H1 (cell line): ENCODE results near the gene CSF1. TPM values are rescaled to one million over a fixed set of nuclear protein-coding genes. Genes with fewer than 3 reads are reported as not detected.
A peak's percentile ranks its signal among the peaks of the same experiment; 100 is the strongest.

Experiments used
- CTCF ChIA-PET: fragments of 300-600 bp; sonication (Branson Sonifier 250); formaldehyde crosslinking; loops from one replicate; lab custom pipeline; 2021; ENCODE audit not compliant: partially characterized antibody; lab: Charles Lee
- POLR2A ChIA-PET: fragments of 300-600 bp; sonication (Branson Sonifier 250); formaldehyde crosslinking; loops from one replicate; lab custom pipeline; 2021; ENCODE audit warnings: inconsistent platforms; ENCODE audit not compliant: partially characterized antibody; lab: Charles Lee
- DNase-seq, 2 experiments: peaks; one replicate each; pipeline versions ENCODE4 v3.0.0 to v3.0.0-alpha.2; 2010 to 2022; ENCODE audit warnings: low spot score in 2 of 2, low read depth in 1 of 2, mixed read lengths in 1 of 2
- FAIRE-seq: peaks from 2 replicates; lab custom pipeline; 2011; peaks lifted over from hg19 to GRCh38; lab: Jason Lieb, UNC
- H2AFZ ChIP-seq: 2 replicates; pipeline ENCODE4 v1.8.1; 2012; ENCODE audit warnings: low read length, inconsistent platforms
- H2AK5ac ChIP-seq: 2 replicates; pipeline ENCODE4 v1.6.1; 2013; ENCODE audit warnings: low read depth, low read length
- H2BK120ac ChIP-seq: replicated peaks from 2 replicates; pipeline ENCODE3; 2013; ENCODE audit warnings: low read depth, low read length, inconsistent platforms
- H2BK12ac ChIP-seq: 2 replicates; pipeline ENCODE4 v1.6.1; 2013; ENCODE audit warnings: low read depth, low read length
- H2BK15ac ChIP-seq: 2 replicates; pipeline ENCODE4 v1.6.1; 2013; ENCODE audit warnings: low read length
- H2BK20ac ChIP-seq: 2 replicates; pipeline ENCODE4 v1.6.1; 2013; ENCODE audit warnings: low read length
- H2BK5ac ChIP-seq: 2 replicates; pipeline ENCODE4 v1.6.1; 2013; ENCODE audit warnings: low read depth, low read length
- H3K14ac ChIP-seq: 2 replicates; pipeline ENCODE4 v1.6.1; 2013; ENCODE audit warnings: inconsistent platforms; ENCODE audit not compliant: insufficient read length
- H3K18ac ChIP-seq: 2 replicates; pipeline ENCODE4 v1.6.1; 2013; ENCODE audit warnings: low read length; ENCODE audit errors: extremely low read depth
- H3K23ac ChIP-seq: 2 replicates; pipeline ENCODE4 v1.6.1; 2013; ENCODE audit warnings: inconsistent platforms; ENCODE audit not compliant: insufficient read length
- H3K23me2 ChIP-seq: 2 replicates; pipeline ENCODE4 v1.6.1; 2013; ENCODE audit warnings: low read depth, low read length
- H3K27ac ChIP-seq: 2 replicates; pipeline ENCODE4 v1.6.1; 2011; ENCODE audit warnings: low read depth, low read length, inconsistent platforms
- H3K27me3 ChIP-seq, 4 experiments: replicated peaks in 1 of 4; 1 replicate in 1 of 4; 2 replicates in 3 of 4; pipeline versions ENCODE4 v1.6.1 to v1.8.1; 2011 to 2013; ENCODE audit warnings: low read length in 3 of 4, mild to moderate bottlenecking in 3 of 4, inconsistent platforms in 2 of 4, mixed read lengths in 2 of 4, moderate library complexity in 1 of 4; ENCODE audit not compliant: control insufficient read depth in 3 of 4, insufficient read depth in 3 of 4; ENCODE audit errors: extremely low read depth in 1 of 4
- H3K36me3 ChIP-seq, 4 experiments: 2 replicates each; pipeline versions ENCODE4 v1.6.1 to v1.8.1; 2011 to 2013; ENCODE audit warnings: mild to moderate bottlenecking in 4 of 4, low read length in 3 of 4, moderate library complexity in 2 of 4, control low read depth in 1 of 4, inconsistent platforms in 1 of 4; ENCODE audit not compliant: insufficient read depth in 4 of 4, control insufficient read depth in 2 of 4
- H3K4ac ChIP-seq: replicated peaks from 2 replicates; pipeline ENCODE3; 2013; ENCODE audit warnings: low read length, low read depth, mixed read lengths, inconsistent platforms; ENCODE audit not compliant: insufficient read length
- H3K4me1 ChIP-seq, 4 experiments: replicated peaks in 1 of 4; 1 replicate in 1 of 4; 2 replicates in 3 of 4; pipeline versions ENCODE4 v1.6.1 to v1.8.1; 2011 to 2013; ENCODE audit warnings: low read length in 3 of 4, inconsistent platforms in 2 of 4, mixed read lengths in 1 of 4; ENCODE audit not compliant: insufficient read depth in 4 of 4, control insufficient read depth in 3 of 4
- H3K4me2 ChIP-seq, 2 experiments: 2 replicates each; pipeline versions ENCODE4 v1.6.1 to v1.8.1; 2011 to 2013; ENCODE audit warnings: low read depth in 2 of 2, low read length in 2 of 2, control low read depth in 1 of 2, inconsistent platforms in 1 of 2, mild to moderate bottlenecking in 1 of 2; ENCODE audit not compliant: insufficient read depth in 1 of 2
- H3K4me3 ChIP-seq, 4 experiments: fragments of 200-600, 300-600 bp in 1 of 4; sonication (generic), shearing (Covaris generic), sonication (Bioruptor Twin) in 1 of 4; 2 replicates each; pipeline versions ENCODE4 v1.5.1 to v1.8.1; 2011 to 2016; ENCODE audit warnings: low read length in 4 of 4, low read depth in 3 of 4, control low read depth in 2 of 4, inconsistent platforms in 2 of 4, mild to moderate bottlenecking in 2 of 4, mixed read lengths in 1 of 4, moderate library complexity in 1 of 4; ENCODE audit not compliant: insufficient read depth in 2 of 4; ENCODE audit errors: extremely low read depth in 1 of 4
- H3K56ac ChIP-seq: replicated peaks from 2 replicates; pipeline ENCODE3; 2013; ENCODE audit warnings: low read depth, mild to moderate bottlenecking, mixed read lengths, low read length, inconsistent platforms; ENCODE audit not compliant: insufficient read length
- H3K79me1 ChIP-seq: 2 replicates; pipeline ENCODE4 v1.6.1; 2013; ENCODE audit warnings: low read depth, low read length, control low read depth
- H3K79me2 ChIP-seq, 2 experiments: 2 replicates each; pipeline versions ENCODE4 v1.6.1 to v1.8.1; 2012 to 2013; ENCODE audit warnings: low read length in 2 of 2, mild to moderate bottlenecking in 2 of 2, inconsistent platforms in 1 of 2; ENCODE audit not compliant: insufficient read depth in 2 of 2, control insufficient read depth in 1 of 2
- H3K9ac ChIP-seq, 4 experiments: replicated peaks in 1 of 4; 1 replicate in 1 of 4; 2 replicates in 3 of 4; pipeline versions ENCODE4 v1.6.1 to v1.8.1; 2011 to 2013; ENCODE audit warnings: low read depth in 3 of 4, low read length in 3 of 4, control low read depth in 2 of 4, mild to moderate bottlenecking in 2 of 4, moderate library complexity in 2 of 4, inconsistent platforms in 1 of 4; ENCODE audit errors: extremely low read depth in 1 of 4
- H3K9me3 ChIP-seq, 2 experiments: 2 replicates each; pipeline versions ENCODE4 v1.6.1 to v1.8.1; 2012 to 2013; ENCODE audit warnings: mild to moderate bottlenecking in 2 of 2, moderate library complexity in 2 of 2, control low read depth in 1 of 2, inconsistent platforms in 1 of 2, low read depth in 1 of 2, low read length in 1 of 2, mixed read lengths in 1 of 2; ENCODE audit not compliant: insufficient read depth in 2 of 2
- H4K20me1 ChIP-seq, 2 experiments: replicated peaks in 1 of 2; 2 replicates each; pipeline versions ENCODE3 to v1.8.1; 2011 to 2013; ENCODE audit warnings: inconsistent platforms in 2 of 2, low read length in 2 of 2, mild to moderate bottlenecking in 1 of 2; ENCODE audit not compliant: insufficient read depth in 2 of 2, control insufficient read depth in 1 of 2
- H4K5ac ChIP-seq: 2 replicates; pipeline ENCODE4 v1.6.1; 2013; ENCODE audit warnings: low read length, low read depth, mixed read lengths, inconsistent platforms; ENCODE audit not compliant: insufficient read length
- H4K8ac ChIP-seq: 2 replicates; pipeline ENCODE4 v1.8.0; 2013; ENCODE audit warnings: mild to moderate bottlenecking, moderate library complexity, low read length, inconsistent platforms; ENCODE audit not compliant: insufficient read depth; ENCODE audit errors: extremely low read depth
- H4K91ac ChIP-seq: replicated peaks from 2 replicates; pipeline ENCODE3; 2013; ENCODE audit warnings: low read length, mixed read lengths, inconsistent platforms; ENCODE audit not compliant: insufficient read length
- EGR1 ChIP-seq: IDR thresholded peaks from 2 replicates; pipeline ENCODE4 v1.6.1; 2011; ENCODE audit warnings: low read depth, low read length, borderline replicate concordance
- HDAC6 ChIP-seq: IDR thresholded peaks from one replicate; pipeline ENCODE4 v1.7.1; 2012; ENCODE audit warnings: low read depth, mild to moderate bottlenecking, inconsistent platforms, low read length, moderate library complexity
- MAFK ChIP-seq: IDR thresholded peaks from 2 replicates; pipeline ENCODE4 v1.6.1; 2012; ENCODE audit warnings: low read depth, mild to moderate bottlenecking, improper control_type of control experiment, low read length
- POU5F1 ChIP-seq: IDR thresholded peaks from 2 replicates; pipeline ENCODE4 v1.6.1; 2011; ENCODE audit warnings: low read depth, mild to moderate bottlenecking, low read length, moderate library complexity
- SAP30 ChIP-seq: fragments of 300-600 bp; sonication (generic); IDR thresholded peaks from 2 replicates; pipeline ENCODE4 v1.7.1; 2012; ENCODE audit warnings: low read length, moderate library complexity, mild to moderate bottlenecking, inconsistent platforms; ENCODE audit not compliant: insufficient read depth, insufficient replicate concordance
- SRF ChIP-seq: IDR thresholded peaks from 2 replicates; pipeline ENCODE4 v1.6.1; 2011; ENCODE audit warnings: mild to moderate bottlenecking, low read depth, low read length, moderate library complexity
- TAF7 ChIP-seq: optimal IDR thresholded peaks from 2 replicates; pipeline ENCODE3; 2011; ENCODE audit warnings: low read depth, mild to moderate bottlenecking, inconsistent platforms, low read length, moderate library complexity, borderline replicate concordance
- TBP ChIP-seq: IDR thresholded peaks from 2 replicates; pipeline ENCODE4 v1.6.1; 2011; ENCODE audit warnings: low read depth, low read length, improper control_type of control experiment
- WGBS, 2 experiments: shearing (Covaris generic) in 1 of 2; methylation state at CpG; one replicate each; pipeline versions ENCODE4 v1.1.6 to v1.1.7; 2013 to 2015; ENCODE audit warnings: low lambda C conversion rate in 2 of 2, mixed read lengths in 2 of 2, inconsistent platforms in 1 of 2, low coverage in 1 of 2, missing lambda C conversion rate in 1 of 2; ENCODE audit not compliant: insufficient replicate concordance in 2 of 2, insufficient coverage in 1 of 2, insufficient read length in 1 of 2; ENCODE audit errors: extremely low coverage in 1 of 2, missing lambda C conversion rate in 1 of 2; 5-methylcytosine and 5-hydroxymethylcytosine counted together
- polyA plus RNA-seq, 7 experiments: library from polyadenylated mRNA; depleted of rRNA in 3 of 7; stranded (reverse) in 5 of 7; unstranded in 2 of 7; fragments of >200 nt in 5 of 7; fragments of 200-250 nt in 2 of 7; gene quantifications; 1 replicate in 5 of 7; 2 replicates in 1 of 7; 4 replicates in 1 of 7; pipeline versions ENCODE4 v1.2.1 to v1.2.3, GENCODE V29; 2011 to 2013; ENCODE audit warnings: missing spikeins in 2 of 7, mixed read lengths in 2 of 7
- total RNA-seq: library from RNA; stranded (reverse); fragmentation: NEBNext Ultra II Directional; extraction: Animal tissue kit (Norgen Biotek cat#: 25700); gene quantifications from 2 replicates; pipeline ENCODE4 v1.2.1, GENCODE V29; 2021

CSF1 gene
- total and polyA plus RNA-seq, 2 of the 8 experiments (the other 6 are each of a cell fraction or from before 2014, with no cell fraction given) = 3.3 to 5.4 TPM

DNA sequence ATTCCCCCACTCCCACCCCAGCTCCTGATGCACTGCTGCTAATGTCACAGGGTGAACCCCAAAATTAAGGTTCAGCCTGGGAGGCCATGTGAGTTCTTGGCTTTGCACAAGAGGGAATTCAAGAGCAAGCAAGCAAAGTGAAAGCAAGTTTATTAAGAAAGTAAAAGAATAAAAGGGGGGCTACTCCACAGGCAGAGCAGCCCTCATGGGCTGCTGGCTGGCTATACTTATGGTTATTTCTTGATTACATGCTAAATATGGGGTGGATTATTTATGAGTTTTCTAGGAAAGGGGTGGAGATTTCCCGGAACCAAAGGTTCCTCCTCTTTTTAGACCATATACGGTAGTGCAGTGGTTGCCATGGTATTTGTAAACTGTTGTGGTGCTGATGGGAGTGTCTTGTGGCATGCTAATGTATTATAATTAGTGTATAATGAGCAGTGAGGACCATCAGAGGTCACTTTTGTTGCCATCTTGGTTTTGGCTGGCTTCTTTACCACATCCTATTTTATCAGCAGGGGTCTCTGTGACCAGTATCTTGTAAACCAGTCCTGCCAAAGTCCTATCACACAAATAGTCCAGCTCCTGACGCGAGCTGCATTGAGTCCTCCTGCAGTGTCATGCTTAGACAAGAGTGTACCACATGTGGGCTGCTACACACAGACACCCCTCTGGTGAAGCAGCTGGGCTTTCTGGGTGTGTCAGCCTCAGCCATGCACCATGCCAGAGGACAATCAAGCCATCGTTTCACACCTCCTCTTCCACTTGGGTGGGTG is 46.4 kb upstream of the CSF1 start:
- Histone ChIP-seq H2BK15ac (no peak overlapping the region; the same call in 1 of the 2 replicates), H4K20me1 (no peaks in the 10 kb centered on the region), H3K56ac (no peak overlapping the region), H3K79me1 (no peaks in the 10 kb centered on the region; the same call in 1 of the 2 replicates), H2BK20ac (peak overlapping the region; percentile 100), H3K36me3 (no peaks in the 10 kb centered on the region; a peak in 1 of 8 replicates), H2BK12ac (peak overlapping the region; percentile 95), H2BK5ac (peak overlapping the region; percentile 74; the same call in 1 of the 2 replicates), H3K27ac (0 out of 2 replicates have a peak overlapping the region, but pooled peaks have one; percentile 2), H3K4ac (peak overlapping the region; percentile 27), H3K9me3 (no peaks in the 10 kb centered on the region), H3K4me1 (peaks cover 3 to 7% (median 5%) of the 10 kb centered on the region in 4 experiments), H3K4me3 (no peak overlapping the region), H3K14ac (no peak overlapping the region), H3K23ac (no peak overlapping the region), H4K91ac (peak overlapping the region; percentile 36), H4K5ac (no peak overlapping the region), H3K27me3 (no peaks in the 10 kb centered on the region), H3K23me2 (no peaks in the 10 kb centered on the region), H3K18ac (peak overlapping the region; percentile 19), H2AK5ac (no peak overlapping the region), H3K9ac (no peak overlapping the region; a peak in 1 of 7 replicates), H2BK120ac (peak overlapping the region; percentile 45), H2AFZ (no peak overlapping the region), H4K8ac (0 out of 2 replicates have a peak overlapping the region, but pooled peaks have one; percentile 40), H3K79me2 (no peaks in the 10 kb centered on the region), H3K4me2 (peak overlapping the region in 1 of 2 experiments; percentile 20; a peak in 1 of 4 replicates)
- DNase-seq (no peak), FAIRE-seq (no peak)
- WGBS, 2 experiments = 85% methylated on average over 5 of the region's 5 CpGs; no CpG with 5 or more reads in 1 of the 2 experiments
- ChIA-PET CTCF (interaction anchor here (1.4 kb wide), 1 partner anchor 11 kb away, joined by 4 read pairs; no protein-coding TSS in a partner anchor), POLR2A (interaction anchor here (1.2 to 1.8 kb wide), 2 partner anchors 8 to 26 kb away, joined by 3 to 7 read pairs; no protein-coding TSS in a partner anchor)
- no peak for TF ChIP-seq TBP
- no peak for TF ChIP-seq SAP30
- TF ChIP-seq TAF7 = no peak
- TF ChIP-seq EGR1 = no peak
- TF ChIP-seq POU5F1 = no peak
- TF ChIP-seq MAFK = no peak
- TF ChIP-seq SRF = peak; percentile 49; the same call in 1 of the 2 replicates
- TF ChIP-seq HDAC6 = no peak
